Lung (tissue), 12 donors: ENCODE measurements around the gene ERP27. TPM values are rescaled to one million over a fixed set of nuclear protein-coding genes. Genes with fewer than 3 reads are reported as not detected.

ENCODE experiments used
- ATAC-seq: fragments of 200-7000 bp; cut with Tn5 transposase; one replicate; pipeline ENCODE4 v1.9.1; 2020; ENCODE audit warnings: moderate number of reproducible peaks; ENCODE audit not compliant: insufficient read depth, low FRiP score
- DNase-seq, 3 donors: peaks; one replicate each; pipeline ENCODE4 v3.0.0-alpha.2; 2013 to 2017
- H3K27ac ChIP-seq, 2 donors: one replicate each; pipeline ENCODE4 v1.5.1; 2013; ENCODE audit warnings: mild to moderate bottlenecking in 2 of 2, moderate library complexity in 2 of 2, control low read depth in 1 of 2, inconsistent platforms in 1 of 2, low read depth in 1 of 2, low read length in 1 of 2
- H3K27me3 ChIP-seq, 3 donors: one replicate each; pipeline ENCODE4 v1.5.1; 2013; ENCODE audit warnings: low read length in 2 of 3; ENCODE audit not compliant: control insufficient read depth in 3 of 3, insufficient read depth in 3 of 3
- H3K36me3 ChIP-seq, 4 donors: one replicate each; pipeline ENCODE4 v1.5.1; 2013; ENCODE audit warnings: low read length in 4 of 4, mild to moderate bottlenecking in 1 of 4, moderate library complexity in 1 of 4; ENCODE audit not compliant: control insufficient read depth in 4 of 4, insufficient read depth in 4 of 4
- H3K4me1 ChIP-seq, 5 donors: one replicate each; pipeline ENCODE4 v1.5.1; 2013; ENCODE audit warnings: low read length in 5 of 5, mild to moderate bottlenecking in 2 of 5, moderate library complexity in 1 of 5; ENCODE audit not compliant: control insufficient read depth in 5 of 5, insufficient read depth in 5 of 5
- H3K4me3 ChIP-seq: one replicate; pipeline ENCODE4 v1.5.1; 2013; ENCODE audit warnings: mild to moderate bottlenecking, control low read depth, moderate library complexity
- H3K9ac ChIP-seq, 2 donors: one replicate each; pipeline ENCODE4 v1.5.1; 2013; ENCODE audit warnings: low read length in 2 of 2, control low read depth in 1 of 2; ENCODE audit not compliant: insufficient read depth in 1 of 2
- H3K9me3 ChIP-seq, 4 donors: one replicate each; pipeline ENCODE4 v1.5.1; 2013; ENCODE audit warnings: low read length in 3 of 4, mild to moderate bottlenecking in 1 of 4, moderate library complexity in 1 of 4; ENCODE audit not compliant: control insufficient read depth in 4 of 4, insufficient read depth in 3 of 4
- WGBS, 2 donors: extraction: QIAGEN DNeasy Blood & Tissue Kit; methylation state at CpG; one replicate each; pipeline ENCODE4 v1.1.7; 2013; 5-methylcytosine and 5-hydroxymethylcytosine counted together
- polyA plus RNA-seq, 2 donors: library from polyadenylated mRNA; stranded (reverse); fragments of 200-250 nt; gene quantifications; one replicate each; pipeline ENCODE4 v1.2.1, GENCODE V29; 2013
- total RNA-seq, 2 donors: library from RNA; depleted of rRNA in 1 of 2; stranded (reverse); fragments of >200 nt in 1 of 2; gene quantifications; one replicate each; pipeline ENCODE4 v1.2.1, GENCODE V29; 2014 to 2021
- TF ChIP-seq, protein P1 (sequence below): IDR thresholded peaks from 2 replicates; pipeline ENCODE4 v1.5.1; 2012; ENCODE audit warnings: mild to moderate bottlenecking; ENCODE audit errors: control extremely low read depth, extremely low read depth
- donor health status: control.
- donor health status: control.
- donor health status: Bipolar disorder and iron deficiency.
- donor health status: healthy.
- donor health status: DM: yes; HTN: yes; CAD: no.

Gene ERP27
- total and polyA plus RNA-seq, 4 donors: 1.9 to 64.6 (median 10.4) TPM

DNA sequence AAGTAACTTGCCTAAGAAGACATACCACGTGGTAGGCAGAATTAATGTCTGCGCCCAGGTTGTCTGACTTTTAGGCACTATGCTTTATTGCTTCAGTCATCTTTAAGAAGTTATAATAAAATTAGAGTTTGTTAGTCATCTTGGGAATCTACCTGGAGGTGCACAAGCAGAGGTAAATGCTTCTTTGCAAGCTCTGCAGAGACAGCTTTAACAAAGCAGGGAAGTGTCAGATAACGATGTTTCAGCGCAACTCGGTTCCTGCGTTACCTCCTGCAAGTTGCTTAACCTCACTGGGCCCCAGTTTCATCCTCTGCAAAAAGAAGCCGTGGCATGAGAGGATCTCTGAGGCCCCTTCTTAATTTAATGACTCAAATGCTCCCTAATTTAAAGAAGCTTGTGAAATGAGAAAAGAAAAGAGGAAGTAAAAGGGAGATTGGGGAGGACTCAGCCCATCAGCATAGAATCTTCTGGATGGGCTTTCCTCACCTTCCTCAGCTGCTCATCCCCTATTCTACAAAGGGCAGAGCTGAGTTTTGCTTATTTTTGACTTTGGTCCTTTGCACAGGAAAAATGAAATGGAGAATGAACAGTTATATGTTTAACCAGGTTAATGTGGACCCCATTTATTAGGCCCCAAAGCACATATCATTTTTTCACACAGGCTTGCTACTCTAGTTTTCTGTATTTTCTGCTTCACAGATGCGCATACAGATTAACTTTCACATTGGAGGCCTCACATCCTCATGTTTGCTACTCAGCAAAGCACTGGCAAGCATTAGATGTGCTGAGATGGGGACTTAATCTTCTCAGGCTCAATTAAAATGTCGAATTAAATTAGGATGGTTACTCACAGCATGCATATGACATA is 17.9 kb upstream of the ERP27 start:
- H3K27me3 ChIP-seq: no peaks in the 10 kb centered on the region
- no peaks in the 10 kb centered on the region for H3K9me3 ChIP-seq
- no peak for DNase-seq
- ATAC-seq: no peak
- H3K27ac ChIP-seq: peak overlapping the region; percentile 15 to 36
- H3K4me3 ChIP-seq: no peak overlapping the region
- TF ChIP-seq, protein P1, sequence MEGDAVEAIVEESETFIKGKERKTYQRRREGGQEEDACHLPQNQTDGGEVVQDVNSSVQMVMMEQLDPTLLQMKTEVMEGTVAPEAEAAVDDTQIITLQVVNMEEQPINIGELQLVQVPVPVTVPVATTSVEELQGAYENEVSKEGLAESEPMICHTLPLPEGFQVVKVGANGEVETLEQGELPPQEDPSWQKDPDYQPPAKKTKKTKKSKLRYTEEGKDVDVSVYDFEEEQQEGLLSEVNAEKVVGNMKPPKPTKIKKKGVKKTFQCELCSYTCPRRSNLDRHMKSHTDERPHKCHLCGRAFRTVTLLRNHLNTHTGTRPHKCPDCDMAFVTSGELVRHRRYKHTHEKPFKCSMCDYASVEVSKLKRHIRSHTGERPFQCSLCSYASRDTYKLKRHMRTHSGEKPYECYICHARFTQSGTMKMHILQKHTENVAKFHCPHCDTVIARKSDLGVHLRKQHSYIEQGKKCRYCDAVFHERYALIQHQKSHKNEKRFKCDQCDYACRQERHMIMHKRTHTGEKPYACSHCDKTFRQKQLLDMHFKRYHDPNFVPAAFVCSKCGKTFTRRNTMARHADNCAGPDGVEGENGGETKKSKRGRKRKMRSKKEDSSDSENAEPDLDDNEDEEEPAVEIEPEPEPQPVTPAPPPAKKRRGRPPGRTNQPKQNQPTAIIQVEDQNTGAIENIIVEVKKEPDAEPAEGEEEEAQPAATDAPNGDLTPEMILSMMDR: no peak
- WGBS, 2 donors: 43 to 51% methylated on average over 9 of the region's 9 CpGs
- no peaks in the 10 kb centered on the region for H3K36me3 ChIP-seq
- peaks cover 0 to 17% (median 0%) of the 10 kb centered on the region in 5 donors for H3K4me1 ChIP-seq
- no peak overlapping the region for H3K9ac ChIP-seq

DNA sequence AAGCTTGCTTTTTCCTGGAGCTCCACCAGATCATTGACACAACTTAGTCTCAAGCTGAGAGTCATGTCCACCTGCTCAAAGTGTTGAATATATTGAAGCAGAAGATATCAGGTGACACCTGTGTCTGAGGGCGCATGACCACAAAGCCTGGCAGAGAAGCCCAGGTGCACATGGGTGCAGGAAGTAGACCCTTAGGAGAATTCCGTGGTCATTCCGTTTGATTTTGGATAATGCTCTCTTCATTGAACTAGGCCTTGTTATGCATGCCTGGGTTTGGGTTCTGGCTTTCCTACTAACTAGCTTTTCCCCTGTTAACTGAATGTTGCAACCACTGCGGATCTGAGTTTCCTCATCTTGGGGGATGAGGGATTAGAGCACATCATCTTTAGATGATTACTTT is 15.9 kb upstream of the ERP27 start:
- WGBS, 2 donors: 43 to 66% methylated on average over 4 of the region's 4 CpGs
- H3K4me3 ChIP-seq: no peak overlapping the region
- ATAC-seq (no peak), DNase-seq (no peak)
- H3K36me3 ChIP-seq: peaks cover 0 to 2% (median 0%) of the 10 kb centered on the region in 4 donors
- no peaks in the 10 kb centered on the region for H3K9me3 ChIP-seq
- TF ChIP-seq, protein P1: no peak
- peaks cover 0 to 26% (median 1%) of the 10 kb centered on the region in 5 donors for H3K4me1 ChIP-seq
- no peak overlapping the region for H3K27ac ChIP-seq
- no peaks in the 10 kb centered on the region for H3K27me3 ChIP-seq
- no peak overlapping the region for H3K9ac ChIP-seq

DNA sequence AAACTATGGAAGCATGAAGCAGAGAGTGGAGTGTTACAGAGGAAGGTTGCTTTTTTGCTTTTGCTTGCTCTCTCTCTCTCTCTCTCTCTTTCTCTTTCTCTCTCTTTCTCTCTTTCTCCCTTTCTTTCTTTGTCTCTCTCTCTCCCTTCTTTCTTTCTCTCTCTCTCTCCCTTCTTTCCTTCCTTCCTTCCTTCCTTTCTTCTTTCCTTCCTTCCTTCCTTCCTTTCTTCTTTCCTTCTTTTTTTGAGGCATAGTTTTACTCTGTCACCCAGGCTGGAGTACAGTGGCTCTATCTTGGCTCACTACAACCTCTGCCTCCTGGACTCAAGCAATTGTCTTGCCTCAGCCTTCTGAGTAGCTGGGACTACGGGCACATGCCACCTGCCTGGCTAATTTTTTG is 15.4 kb upstream of the ERP27 start:
- WGBS, 2 donors: 71% methylated on average over 1 of the region's 1 CpG

More for the DNA sequence above, 15.4 kb upstream of the ERP27 start:
- no peak for ATAC-seq
- H3K9ac ChIP-seq: no peak overlapping the region
- H3K4me1 ChIP-seq: peaks cover 0 to 26% (median 7%) of the 10 kb centered on the region in 5 donors
- no peaks in the 10 kb centered on the region for H3K9me3 ChIP-seq
- peak overlapping the region in 1 of 2 donors; percentile 14 for H3K27ac ChIP-seq
- no peak overlapping the region for H3K4me3 ChIP-seq
- H3K27me3 ChIP-seq: no peaks in the 10 kb centered on the region
- TF ChIP-seq, protein P1: no peak
- no peak for DNase-seq
- peaks cover 0 to 2% (median 0%) of the 10 kb centered on the region in 4 donors for H3K36me3 ChIP-seq
